Amniotic stem cell (primary cell): ENCODE results near the gene ARPC1A.
A peak's percentile ranks its signal among the peaks of the same experiment; 100 is the strongest.
"Not testable (repeated sequence)": the region's sequence is repeated elsewhere in the genome, so short reads cannot be mapped to it uniquely, and the experiment has no call there.

Source experiments
- DNase-seq: peaks from one replicate; lab custom pipeline; 2025; lab: John Stamatoyannopoulos, UW

ARPC1A gene

DNA sequence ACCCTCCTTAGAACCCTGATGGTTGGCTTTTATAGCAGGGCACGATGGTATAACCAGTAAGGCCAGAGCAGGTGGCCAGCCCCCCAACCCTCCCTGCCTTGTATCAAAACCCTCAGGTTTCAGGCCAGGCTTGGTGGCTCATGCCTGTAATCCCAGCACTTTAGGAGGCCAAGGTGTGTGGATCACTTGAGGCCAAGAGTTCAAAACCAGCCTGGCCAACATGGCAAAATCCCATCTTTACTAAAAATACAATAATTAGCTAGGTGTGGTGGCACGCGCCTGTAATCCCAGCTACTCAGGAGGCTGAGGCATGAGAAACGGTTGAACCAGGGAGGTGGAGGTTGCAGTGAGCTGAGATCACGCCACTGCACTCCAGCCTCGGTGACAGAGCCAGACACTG is 3.0 kb upstream of the ARPC1A start:
- DNase-seq = not testable (repeated sequence)

DNA sequence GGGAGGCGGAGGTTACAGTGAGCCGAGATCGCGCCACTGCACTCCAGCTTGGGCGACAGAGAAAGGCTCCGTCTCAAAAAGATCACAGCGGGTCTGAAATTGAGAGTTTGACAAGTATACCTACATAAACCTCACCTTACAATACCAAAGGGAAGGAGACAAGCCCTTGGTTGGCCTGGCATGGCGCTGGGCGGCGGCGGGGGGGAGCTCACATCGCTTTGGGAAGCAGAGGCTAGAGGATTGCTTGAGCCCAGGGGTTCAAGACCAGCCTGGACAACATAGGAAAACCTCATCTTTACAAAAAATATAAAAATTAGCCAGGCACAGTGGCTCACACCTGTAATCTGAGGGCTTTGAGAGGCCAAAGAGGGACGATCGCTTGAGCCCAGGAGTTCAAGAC is 1.1 kb upstream of the ARPC1A start:
- no peak for DNase-seq

DNA sequence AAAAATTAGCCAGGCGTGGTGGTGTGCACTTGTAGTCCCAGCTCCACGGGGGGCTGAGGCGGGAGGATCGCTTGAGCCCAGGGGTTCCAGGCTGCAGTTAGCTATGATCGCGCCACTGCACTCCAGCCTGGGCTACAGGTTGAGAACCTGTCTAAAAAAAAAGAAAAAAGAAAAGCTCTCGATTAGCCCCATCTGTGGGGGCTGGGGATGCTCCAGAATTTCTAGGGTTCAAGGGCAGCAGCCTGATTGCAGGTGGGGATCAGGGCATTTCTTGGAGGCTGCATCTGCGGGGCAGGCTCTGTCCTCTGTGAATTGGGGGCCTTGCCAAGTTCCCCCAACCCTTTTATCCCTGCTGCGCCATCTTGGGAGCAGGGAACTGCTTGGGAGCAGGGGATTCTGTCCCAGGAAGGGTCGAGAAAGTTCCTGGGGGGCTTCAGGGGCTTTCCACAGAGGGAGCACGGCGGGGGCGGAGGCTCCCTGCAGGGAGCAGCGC is 651 bp upstream of the ARPC1A start:
- DNase-seq = no peak

DNA sequence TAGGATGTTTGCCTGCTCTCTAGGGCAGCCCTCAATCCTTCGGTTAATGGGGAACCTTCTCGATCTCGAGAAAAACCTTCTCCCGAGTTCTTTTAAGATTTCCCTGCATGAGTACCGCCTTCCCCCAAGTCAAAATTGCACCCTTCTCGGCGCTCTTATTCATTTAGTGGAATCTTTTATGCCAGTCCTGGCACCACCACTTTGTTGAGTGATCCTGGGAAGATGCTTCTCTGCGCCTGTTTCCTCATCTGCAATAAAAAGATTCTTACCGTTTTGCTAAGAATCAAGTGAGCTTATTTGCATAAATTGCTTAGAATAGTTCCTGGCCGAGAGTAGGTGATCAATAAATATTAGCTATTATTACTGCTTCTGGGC is 697 bp downstream of the ARPC1A start:
- no peak for DNase-seq

DNA sequence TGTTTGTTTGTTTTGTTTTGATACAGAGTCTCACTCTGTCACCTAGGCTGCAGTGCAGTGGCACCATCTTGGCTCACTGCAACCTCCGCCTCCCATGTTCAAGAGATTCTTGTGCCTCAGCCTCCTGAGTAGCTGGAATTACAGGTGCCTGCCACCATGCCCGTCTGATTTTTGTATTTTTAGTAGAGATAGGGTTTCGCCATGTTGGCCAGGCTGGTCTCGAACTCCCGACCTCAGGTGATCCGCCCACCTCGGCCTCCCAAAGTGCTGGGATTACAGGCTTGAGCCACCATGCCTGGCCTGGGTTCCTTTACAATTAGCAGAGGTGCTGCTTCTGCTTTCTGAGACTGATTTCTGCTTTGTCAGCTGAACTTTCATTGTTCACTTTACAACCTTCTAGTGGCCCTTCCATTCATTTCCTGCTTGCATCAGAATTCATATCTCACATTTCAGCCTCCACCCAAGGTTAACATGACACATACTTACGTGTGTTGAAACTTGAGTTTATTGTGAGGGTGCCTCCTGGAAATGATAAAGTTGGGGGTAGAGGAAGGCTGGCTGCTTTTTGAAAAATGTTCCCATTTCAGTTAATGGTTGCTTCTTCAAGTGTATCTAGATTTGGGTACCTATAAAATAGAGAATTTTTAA is 4.7 kb downstream of the ARPC1A start:
- DNase-seq = peak; percentile 56

DNA sequence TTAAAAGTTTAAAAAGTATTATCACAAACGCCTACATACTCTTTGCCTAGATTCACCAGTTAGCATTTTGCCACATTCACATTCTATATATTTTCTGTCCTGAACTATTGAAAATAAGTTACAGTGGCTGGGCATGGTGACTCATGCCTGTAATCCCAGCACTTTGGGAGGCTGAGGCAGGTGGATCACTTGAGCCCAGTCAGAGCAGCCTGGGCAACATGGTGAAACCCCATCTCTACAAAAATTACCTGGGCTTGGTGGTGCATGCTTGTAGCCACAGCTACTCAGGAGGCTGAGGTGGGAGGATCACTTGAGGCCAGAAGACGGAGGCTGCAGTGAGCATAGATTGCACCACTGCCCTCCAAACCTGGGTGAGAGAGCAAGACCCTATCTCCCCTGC is 5.3 kb downstream of the ARPC1A start:
- no peak for DNase-seq

DNA sequence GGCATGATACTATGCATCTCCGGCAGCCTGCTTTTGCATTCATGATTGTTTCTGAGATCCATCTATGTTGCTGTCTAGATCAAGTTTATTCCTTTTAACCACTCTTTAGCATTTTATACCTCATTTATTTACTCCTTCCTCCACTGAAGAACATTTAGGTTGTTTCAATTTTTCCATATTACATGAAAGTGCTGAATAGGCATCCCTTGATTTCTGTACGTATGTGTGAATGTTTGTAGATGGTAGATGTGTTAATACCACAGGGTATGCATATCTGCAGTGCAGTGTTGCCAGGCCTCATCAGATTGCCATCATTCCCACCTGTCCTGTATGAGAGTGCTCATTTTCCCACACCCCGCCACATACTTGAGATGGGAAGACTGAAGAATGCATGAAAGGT is 13.9 kb downstream of the ARPC1A start:
- no peak for DNase-seq

DNA sequence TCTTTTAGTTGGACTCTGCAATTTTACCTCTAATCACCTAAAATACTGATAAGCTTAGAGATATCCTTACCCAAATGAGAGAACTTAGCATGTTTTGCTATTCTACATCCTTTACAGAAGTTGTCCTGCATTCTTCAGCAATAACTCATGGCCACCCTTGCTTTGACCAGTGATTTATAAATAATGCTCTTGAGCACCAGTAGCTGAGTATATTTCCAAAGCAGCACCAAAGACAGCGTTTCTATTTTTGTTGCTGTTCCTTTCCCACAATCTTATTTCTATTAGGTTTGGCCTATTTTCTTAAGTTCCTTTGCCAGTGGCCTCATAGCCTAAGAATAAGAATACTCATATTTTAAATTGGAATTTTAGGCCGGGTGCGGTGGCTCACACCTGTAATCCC is 15.0 kb downstream of the ARPC1A start:
- no peak for DNase-seq

DNA sequence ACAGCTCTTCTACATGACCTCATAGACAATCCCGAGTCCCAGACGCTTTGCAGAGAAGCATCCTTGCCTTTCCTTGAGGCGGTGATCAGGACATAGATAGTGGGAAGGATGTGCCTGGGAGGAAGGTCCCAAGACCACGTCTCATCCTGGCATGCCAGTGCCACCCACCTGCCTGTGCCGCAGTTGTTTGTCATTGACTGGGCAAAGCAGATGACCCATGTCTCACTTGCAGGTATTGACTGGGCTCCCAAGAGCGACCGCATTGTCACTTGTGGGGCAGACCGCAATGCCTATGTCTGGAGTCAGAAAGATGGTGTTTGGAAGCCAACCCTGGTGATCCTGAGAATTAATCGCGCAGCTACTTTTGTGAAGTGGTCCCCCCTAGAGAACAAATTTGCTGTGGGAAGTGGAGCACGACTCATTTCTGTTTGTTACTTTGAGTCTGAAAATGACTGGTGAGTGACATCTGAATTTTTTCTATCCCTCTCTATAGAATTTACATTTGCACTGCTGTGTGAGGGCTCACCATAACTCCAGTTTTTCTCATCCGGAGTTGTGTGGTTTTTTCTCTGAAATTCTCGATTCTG is 18.5 kb downstream of the ARPC1A start:
- no peak for DNase-seq

DNA sequence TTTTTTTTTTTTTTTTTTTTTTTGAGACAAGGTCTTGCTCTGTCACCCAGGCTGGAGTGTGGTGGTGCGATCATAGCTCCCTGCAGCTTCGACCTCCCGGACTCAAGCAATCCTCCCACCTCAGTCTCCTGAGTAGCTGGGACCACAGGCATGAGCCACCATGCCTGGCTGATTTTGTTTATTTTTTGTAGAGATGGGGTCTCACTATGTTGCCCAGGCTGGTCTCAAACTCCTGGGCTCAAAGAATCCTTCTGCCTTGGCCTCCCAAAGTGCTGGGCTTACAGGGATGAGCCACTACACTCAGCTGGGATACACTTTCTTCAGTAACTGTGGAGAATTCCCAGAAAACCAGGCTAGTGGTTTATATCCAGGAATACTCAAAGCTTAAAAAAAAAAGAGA is 24.9 kb downstream of the ARPC1A start:
- not testable (repeated sequence) for DNase-seq

DNA sequence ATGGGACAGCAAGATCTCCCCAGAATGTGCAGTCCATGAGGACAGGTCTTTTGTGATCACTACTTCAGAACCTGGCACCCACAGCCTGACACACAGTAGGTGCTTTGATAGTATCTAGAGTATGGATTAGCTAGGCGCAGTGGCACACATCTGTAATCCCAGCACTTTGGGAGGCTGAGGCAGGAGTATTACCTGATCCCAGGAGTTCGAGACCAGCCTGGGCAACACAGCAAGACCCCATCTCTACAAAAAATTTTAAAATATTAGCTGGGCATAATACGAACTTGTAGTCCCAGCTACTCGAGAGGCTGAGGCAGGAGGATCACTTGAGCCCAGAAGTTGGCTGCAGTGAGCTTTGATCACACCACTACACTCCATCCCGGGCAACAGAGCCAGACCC is 26.5 kb downstream of the ARPC1A start:
- DNase-seq = no peak

DNA sequence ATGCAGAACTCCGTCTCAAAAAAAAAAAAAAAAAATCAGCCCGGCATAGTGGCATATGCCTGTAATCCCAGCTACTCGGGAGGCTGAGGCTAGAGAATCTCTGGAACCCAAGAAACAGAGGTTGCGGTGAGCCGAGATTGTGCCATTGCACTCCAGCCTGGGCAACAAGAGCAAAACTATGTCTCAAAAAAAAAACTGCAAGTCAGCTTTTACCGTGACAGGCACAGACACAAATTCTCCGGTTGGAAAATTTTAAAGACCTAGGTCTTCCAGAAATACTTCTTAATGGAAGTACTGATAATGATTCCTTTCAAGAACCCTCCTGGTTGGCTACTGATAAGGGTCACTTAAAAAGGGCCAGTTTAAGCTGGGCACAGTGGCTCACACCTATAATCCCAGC is 29.4 kb downstream of the ARPC1A start:
- no peak for DNase-seq

DNA sequence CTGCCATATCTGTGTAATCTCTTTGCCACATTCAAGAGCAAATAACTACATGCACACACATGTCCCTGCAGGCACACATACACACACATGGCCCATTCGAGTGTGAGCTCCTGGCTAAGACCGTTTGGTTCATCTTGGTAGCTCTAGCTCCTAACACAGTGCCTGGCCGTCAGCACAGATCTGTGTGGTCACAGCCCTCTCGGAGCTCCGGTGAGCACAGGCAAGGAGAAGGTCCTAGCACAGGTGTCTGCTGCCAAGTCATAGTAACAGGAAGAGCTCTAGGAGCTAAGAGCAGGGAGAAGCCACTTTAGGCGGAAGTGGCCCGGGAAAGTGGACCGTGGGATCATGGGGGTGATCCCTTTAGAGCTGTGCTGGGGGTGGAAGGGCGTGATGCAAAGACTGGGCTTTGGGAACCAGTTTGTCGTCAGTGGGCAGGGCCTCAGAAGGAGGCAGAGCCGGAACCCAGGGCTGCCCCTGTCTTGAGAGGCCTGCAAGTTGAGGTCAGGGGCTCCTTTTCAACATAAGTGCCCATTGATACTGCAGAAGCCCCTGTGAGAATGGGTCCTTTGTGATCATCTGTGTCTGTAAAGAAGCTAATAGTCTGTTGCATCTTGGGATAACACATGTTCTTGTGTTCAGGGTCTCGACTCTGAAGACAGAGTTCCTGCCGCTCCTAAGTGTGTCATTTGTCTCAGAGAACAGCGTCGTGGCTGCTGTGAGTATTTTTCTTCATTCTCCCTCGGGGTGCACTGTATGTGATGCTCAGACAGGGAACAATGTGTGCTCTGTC is 32.2 kb downstream of the ARPC1A start:
- DNase-seq = no peak

DNA sequence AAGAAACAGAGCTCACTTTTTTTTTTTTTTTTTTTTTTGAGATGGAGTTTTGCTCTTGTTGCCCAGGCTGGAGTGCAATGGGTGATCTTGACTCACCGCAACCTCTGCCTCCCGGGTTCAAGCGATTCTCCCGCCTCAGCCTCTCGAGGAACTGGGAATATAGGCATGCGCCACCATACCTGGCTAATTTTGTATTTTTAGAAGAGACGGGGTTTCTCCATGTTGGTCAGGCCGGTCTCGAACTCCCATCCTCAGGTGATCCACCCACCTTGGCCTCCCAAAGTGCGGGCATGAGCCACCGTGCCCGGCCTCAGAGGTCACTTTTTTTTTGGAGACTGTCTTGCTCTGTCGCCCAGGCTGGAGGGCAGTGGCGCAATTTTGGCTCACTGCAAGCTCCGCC is 32.8 kb downstream of the ARPC1A start:
- DNase-seq = not testable (repeated sequence)

DNA sequence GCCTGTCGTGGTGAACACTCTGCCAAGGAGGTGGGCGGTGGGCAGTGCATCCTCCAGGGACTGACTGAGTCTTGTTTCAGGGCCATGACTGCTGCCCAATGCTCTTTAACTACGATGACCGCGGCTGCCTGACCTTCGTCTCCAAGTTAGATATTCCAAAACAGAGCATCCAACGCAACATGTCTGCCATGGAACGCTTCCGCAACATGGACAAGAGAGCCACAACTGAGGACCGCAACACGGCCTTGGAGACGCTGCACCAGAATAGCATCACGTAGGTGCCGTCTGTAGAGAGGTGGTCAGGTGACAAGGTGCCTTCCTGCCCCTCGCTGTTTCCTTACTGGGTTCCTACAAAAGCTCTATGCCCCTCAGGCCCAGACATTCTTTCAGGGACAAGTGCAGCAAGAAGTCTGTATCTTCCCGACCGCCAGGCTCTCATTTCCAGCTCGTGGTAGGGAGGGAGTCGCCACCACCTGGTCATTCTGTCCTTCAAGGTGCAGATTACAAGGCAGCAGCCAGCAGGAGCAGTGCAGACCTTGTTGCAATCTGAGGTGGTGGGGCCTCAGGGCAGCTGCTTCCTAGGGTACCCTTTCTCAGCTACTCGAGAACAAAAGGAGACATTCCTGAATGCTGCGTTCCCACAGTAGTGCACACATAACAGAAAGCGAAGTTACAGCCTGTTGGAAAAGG is 33.9 kb downstream of the ARPC1A start:
- DNase-seq = no peak

DNA sequence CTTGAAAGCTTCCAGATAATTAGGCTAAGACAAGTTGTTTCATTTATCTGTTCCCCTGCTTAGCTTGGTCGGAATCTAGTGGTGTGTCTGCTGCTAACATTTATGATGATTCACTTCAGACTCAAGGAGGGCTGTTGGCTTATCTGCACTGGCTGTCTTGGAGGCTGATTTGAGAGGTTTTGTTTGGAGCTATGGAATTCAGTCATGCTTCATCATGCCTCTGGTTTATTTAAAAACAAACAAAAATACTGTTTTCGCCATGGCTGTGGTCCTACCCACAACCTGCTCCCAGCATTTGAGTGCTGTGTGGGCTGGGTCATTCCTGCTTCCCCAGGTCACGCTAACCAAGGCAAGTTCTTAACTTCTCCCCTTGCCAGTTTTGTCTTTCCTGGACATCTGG is 37.1 kb downstream of the ARPC1A start:
- peak; percentile 52 for DNase-seq

DNA sequence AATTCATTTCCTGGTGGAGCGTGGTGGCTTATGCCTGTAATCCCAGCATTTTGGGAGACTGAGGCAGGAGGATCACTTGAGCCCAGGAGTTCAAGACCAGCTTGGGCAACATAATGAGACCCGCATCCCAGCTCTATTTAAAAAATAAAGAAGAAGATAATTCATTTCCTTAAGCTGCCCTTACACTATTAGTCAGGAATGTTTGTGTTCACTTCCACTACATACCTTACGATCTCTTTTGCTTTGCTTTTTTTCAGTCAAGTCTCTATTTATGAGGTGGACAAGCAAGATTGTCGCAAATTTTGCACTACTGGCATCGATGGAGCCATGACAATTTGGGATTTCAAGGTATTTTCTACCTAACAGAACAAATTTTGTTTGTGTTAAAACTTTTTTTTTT is 37.6 kb downstream of the ARPC1A start:
- no peak for DNase-seq

DNA sequence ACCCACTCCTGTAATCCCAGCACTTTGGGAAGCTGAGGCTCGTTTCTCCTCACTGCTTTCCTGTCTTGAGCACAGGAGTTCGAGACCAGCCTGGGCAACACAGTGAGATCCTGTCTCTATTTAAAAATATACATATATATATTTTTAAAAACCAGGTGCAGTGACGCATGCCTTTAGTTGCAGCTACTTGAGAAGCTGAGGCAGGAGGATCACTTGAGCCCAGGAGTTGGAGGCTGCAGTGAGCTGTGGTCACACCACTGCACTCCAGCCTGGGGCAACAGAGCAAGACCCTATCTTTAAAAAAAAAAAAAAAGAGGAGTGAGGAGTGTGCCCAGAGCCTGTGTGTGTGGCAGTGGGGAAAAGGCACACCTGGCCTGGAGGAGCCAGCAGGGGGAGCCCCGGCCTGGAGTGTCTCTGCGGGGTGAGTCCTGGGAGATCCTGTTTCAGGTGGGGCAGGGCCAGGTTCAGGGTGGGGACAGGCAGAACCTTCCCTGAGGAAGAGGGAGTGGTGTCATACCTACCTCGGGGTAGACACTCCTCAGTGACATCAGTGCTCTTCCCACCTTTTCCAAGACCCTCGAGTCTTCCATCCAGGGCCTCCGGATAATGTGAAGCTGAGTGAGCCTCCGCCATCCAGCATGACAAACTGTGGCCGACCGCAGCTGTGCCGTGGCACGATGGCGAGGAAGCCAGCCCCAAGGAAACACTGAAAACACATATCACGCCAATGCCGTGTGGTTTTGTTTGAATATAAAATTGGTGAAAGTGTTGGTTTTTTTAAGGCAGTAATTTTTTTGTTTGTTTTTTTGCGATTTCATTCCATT is 39.8 kb downstream of the ARPC1A start:
- DNase-seq = no peak

DNA sequence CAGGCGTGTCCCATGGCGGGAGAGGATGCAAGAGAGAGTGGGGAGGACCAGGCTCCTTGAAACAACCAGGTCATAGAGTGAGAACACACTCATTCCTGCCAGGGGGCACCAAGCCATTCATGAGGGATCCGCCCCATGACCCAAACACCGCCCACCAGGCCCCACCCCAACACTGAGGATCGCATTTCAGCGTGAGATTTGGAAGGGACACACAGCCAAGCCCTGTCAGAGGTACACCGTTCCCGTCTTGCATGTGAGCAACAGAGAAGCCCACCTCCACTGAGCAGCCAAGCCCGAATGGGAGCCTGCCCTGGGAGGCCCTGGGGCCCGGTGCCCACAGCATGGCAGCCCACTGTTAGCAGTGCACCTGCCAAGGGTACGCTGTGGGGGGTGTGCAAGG is 40.9 kb downstream of the ARPC1A start:
- DNase-seq = no peak

DNA sequence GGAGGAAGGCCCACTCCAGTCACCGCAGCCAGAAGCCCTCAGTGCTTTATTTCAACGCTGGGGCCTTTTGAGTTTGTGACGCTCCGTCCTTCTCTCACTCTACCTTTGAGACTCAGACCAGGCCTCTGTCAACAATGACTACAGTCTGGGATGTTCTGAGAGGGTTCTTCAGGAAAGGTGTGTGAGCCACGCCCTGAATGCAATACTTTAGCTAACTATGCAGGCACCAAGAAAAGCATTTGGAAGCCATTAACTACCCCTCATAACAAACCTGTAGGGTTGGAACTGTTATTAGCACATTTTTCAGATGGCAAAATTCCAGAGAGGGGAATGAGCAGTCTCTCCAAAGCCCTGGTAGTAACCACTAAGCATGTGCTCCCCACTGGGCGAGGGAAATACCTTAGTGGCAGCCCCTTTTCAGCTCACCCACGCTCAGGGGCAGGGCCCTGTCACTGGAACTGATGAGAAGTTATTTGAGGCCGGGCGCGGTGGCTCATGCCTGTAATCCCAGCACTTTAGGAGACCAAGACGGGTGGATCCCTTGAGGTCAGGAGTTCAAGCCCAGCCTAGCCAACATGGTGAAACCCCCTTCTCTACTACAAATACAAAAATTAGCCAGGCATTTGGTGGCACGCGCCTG is 43.2 kb downstream of the ARPC1A start:
- no peak for DNase-seq

DNA sequence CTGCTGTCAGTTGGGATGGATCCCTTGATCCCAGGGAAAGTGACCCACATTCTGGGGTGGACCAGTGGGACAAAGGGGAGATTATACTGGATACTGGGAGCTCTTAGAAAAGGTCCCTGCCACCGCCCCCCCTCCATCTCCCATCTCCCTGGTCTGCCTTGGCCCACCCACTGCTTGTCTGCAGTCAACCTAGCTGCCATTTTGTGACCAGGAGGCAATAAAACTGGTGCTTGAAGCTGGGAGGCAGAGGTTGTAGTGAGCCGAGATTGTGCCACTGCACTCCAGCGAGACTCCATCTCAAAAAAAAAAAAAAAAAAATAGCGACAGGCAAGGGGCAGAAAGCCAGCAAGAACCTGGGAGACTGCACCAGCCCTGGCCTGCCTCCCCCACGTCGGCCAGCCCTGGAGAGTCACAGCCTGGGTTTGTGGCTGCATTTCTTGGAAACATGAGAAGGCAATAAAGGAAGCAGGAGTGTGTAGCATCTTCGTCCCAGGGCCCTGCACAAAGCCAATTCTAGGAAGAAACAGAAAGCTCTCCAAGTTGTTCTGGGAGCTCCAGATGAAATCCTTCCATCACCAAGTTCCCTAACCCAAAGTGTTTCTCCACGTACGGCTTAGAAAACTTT is 44.2 kb downstream of the ARPC1A start:
- no peak for DNase-seq
